ENCODE data around the gene MAP2K5.

DNA sequence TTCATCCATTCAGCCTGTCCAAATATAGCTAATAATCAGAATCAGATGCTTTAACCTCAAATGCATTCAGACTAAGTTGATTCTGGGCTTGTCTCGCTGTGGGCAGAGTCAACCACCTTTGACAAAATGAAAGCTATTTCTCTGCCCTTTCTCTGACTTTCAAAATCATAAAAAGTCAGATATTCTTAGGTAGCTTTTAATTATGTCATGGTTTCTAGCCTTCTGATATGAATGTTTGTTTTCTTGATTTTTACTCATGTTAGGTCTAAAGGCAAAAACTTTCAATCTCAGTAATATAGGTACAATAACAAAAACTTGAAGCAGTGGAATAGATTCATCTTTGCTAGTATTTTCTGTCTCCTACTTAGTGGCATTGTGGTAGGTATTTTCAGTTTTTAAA lies 46.9 kb upstream of the MAP2K5 start:
- TF ChIP-seq, protein P1, sequence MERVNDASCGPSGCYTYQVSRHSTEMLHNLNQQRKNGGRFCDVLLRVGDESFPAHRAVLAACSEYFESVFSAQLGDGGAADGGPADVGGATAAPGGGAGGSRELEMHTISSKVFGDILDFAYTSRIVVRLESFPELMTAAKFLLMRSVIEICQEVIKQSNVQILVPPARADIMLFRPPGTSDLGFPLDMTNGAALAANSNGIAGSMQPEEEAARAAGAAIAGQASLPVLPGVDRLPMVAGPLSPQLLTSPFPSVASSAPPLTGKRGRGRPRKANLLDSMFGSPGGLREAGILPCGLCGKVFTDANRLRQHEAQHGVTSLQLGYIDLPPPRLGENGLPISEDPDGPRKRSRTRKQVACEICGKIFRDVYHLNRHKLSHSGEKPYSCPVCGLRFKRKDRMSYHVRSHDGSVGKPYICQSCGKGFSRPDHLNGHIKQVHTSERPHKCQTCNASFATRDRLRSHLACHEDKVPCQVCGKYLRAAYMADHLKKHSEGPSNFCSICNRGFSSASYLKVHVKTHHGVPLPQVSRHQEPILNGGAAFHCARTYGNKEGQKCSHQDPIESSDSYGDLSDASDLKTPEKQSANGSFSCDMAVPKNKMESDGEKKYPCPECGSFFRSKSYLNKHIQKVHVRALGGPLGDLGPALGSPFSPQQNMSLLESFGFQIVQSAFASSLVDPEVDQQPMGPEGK (CRISPR knock-in tag; IDR thresholded peaks at IDR 0.05; ENCODE audit: borderline replicate concordance): no peak
- TF ChIP-seq RARB (CRISPR knock-in tag; IDR thresholded peaks at IDR 0.05) (no peak), ZNF70 (CRISPR knock-in tag; IDR thresholded peaks at IDR 0.05) (no peak), CSDC2 (CRISPR knock-in tag; IDR thresholded peaks at IDR 0.05) (no peak), SNAI2 (CRISPR knock-in tag; IDR thresholded peaks at IDR 0.05) (no peak), ISL1 (CRISPR knock-in tag; IDR thresholded peaks at IDR 0.05) (no peak), PPARA (CRISPR knock-in tag; IDR thresholded peaks at IDR 0.05; ENCODE audit: borderline replicate concordance) (no peak), ESRRG (CRISPR knock-in tag; IDR thresholded peaks at IDR 0.05) (no peak)
